Cardiac fibroblast (primary cell): ENCODE measurements around the gene DNASE2.

ENCODE experiments used
- DNase-seq, 2 donors: peaks; one replicate each; pipeline versions ENCODE4 v3.0.0 to v3.0.0-alpha.2; 2010; ENCODE audit warnings: low read depth in 2 of 2
- H3K4me3 ChIP-seq, 2 donors: replicated peaks in 1 of 2; 1 replicate in 1 of 2; 2 replicates in 1 of 2; pipeline ENCODE4 v1.5.1; 2011; ENCODE audit warnings: low read depth in 2 of 2, low read length in 2 of 2, mild to moderate bottlenecking in 2 of 2, moderate library complexity in 1 of 2
- CTCF ChIP-seq: IDR thresholded peaks from one replicate; pipeline ENCODE4 v1.5.1; 2011; ENCODE audit warnings: low read depth, mild to moderate bottlenecking, low read length, inconsistent platforms

The DNASE2 gene

DNA sequence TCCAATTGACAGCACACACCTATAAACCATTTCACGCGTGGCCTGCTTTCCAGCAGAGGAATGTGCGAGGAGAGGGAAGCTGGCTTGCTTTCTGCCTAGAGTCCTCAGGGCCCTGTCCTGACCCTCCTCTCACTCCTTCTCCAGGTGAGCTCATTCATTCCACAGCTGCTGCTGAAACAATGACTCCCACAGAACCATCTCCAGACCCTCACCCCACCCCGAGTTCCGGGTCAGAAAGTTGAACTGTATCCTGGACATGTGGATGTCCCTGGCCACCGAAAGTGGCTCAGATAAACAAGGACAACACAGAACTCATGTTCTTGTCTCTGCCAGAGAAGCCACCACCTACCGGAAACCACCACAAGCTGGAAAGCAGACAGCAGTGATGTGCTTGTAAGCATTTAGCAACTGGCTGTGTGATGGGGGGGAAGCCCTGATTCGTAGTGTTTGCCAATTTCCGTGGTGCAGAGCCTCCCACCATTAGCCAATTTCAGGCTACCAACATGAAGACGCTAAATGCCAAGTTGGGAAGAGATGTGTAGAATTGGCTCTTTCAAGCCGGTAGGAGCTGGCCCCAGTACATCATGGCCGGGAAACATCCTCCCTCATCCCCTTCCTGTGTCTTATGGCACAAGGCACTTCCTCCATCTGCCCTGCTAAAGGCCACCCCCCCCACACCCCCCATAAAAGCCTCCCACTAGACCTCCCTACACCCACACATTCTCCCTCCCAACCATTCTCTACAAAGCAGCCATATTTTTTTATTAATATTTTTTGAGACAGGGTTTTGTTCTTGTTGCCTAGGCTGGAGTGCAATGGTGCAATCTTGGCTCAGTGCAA, 32.8 kb upstream of the DNASE2 start:
- no peak for TF ChIP-seq CTCF
- DNase-seq = peak; percentile 57 to 63
- no peak overlapping the region for H3K4me3 ChIP-seq

- TF ChIP-seq CTCF = no peak
- peak; percentile 50 to 88 for DNase-seq
- no peak overlapping the region for H3K4me3 ChIP-seq
Observed at GRCh38 chr19:12913011-12913561, 31.8 kb upstream of the DNASE2 start.

- H3K4me3 ChIP-seq = no peak overlapping the region
- TF ChIP-seq CTCF = no peak
- no peak for DNase-seq
Observed at GRCh38 chr19:12912571-12912970, 31.3 kb upstream of the DNASE2 start.

GRCh38 chr19:12907166-12907565, 25.9 kb upstream of the DNASE2 start:
- H3K4me3 ChIP-seq = no peak overlapping the region
- TF ChIP-seq CTCF = no peak
- no peak for DNase-seq

DNA sequence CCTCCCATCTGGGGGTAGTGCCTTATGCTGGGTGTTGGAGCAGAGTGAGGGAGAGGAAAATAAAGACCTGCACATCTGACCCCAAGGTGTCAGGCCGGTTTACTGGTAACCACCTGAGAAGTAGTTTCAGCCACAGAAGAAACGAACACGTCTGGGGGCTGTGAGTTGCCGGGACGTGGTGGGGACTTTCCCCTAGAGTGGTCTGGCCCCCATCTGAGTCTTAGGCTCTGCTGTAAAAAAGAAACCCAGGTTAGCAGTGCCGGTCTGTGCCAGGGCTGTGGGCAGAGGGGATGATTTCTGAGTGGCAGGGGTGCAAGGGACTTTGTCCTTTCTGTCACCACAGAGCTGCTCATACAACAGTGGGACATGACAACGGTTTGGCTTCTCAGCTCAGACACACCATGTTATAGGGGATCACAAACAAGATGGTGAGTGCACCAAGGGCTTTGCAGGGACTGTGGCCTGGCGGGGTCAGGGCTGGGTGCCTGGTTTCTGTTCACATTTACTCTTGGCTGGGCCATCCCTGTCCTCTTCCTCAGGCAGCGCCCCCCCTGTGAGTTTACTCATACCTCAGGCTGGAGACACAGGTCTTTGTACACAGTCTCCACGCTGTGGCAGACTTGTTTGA, 18.8 kb upstream of the DNASE2 start:
- no peak for TF ChIP-seq CTCF
- H3K4me3 ChIP-seq = no peak overlapping the region
- DNase-seq = no peak

DNA sequence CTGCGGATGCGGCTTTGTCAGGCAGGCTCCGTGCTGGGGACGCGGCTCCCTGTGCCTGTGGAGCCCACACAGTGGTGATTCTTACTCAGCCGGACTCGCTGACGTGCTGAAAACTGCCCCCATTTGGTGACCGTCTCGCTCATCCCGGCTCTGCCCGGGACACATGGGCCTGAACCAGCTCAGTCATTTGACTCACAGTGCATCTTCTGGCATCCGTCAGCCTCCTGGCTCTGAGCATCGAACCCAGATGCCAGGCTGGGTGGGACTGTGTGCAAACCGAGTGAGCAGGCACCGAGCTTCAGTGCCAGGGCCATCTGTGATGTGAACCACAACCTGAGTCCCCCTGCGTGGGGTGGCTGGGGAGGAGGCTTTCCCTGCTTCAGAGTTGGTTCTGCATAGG, 15.2 kb upstream of the DNASE2 start:
- TF ChIP-seq CTCF = no peak
- no peak overlapping the region for H3K4me3 ChIP-seq

More for the DNA sequence above, 15.2 kb upstream of the DNASE2 start:
- DNase-seq = no peak
